ENCODE results near the gene PM20D2. TPM values are rescaled to one million over a fixed set of nuclear protein-coding genes. Genes with fewer than 3 reads are reported as not detected.

PM20D2 gene
- total and polyA plus RNA-seq, 2 of the 8 experiments (the other 6 are each of a cell fraction or from before 2014, with no cell fraction given) = 2.7 to 7.6 TPM

GRCh38 chr6:89204096-89204495, 58.2 kb downstream of the PM20D2 start:
- POLR2A ChIA-PET (ENCODE audit: partially characterized antibody) = no interaction called here
- FAIRE-seq = no peak

More at GRCh38 chr6:89204096-89204495, 58.2 kb downstream of the PM20D2 start:
- H3K56ac ChIP-seq (replicated peaks; ENCODE audit: insufficient read length, low read depth, low read length) = no peak overlapping the region
- H2AK5ac ChIP-seq (ENCODE audit: low read depth, low read length) = no peak overlapping the region
- H3K4me3 ChIP-seq (ENCODE audit: extremely low read depth in 1 of 4, insufficient read depth in 2 of 4, low read depth in 3 of 4, low read length in 4 of 4) = no peak overlapping the region
- no peak overlapping the region for H3K4me2 ChIP-seq (ENCODE audit: insufficient read depth in 1 of 2, low read depth in 2 of 2, low read length in 2 of 2)
- no peaks in the 10 kb centered on the region for H3K79me1 ChIP-seq (ENCODE audit: low read depth, low read length)
- no peak for DNase-seq (ENCODE audit: low read depth in 1 of 2, low spot score in 2 of 2)
- no peak for TF ChIP-seq RFX5 (IDR thresholded peaks at IDR 0.05; ENCODE audit: borderline replicate concordance, low read depth, low read length)
- TF ChIP-seq KDM5A (IDR thresholded peaks at IDR 0.05; ENCODE audit: low read length) = no peak
- no peak for TF ChIP-seq YY1 (IDR thresholded peaks at IDR 0.05; ENCODE audit: low read depth, low read length)
- no peak for TF ChIP-seq EZH2 (IDR thresholded peaks at IDR 0.05; ENCODE audit: low read depth, low read length, severe bottlenecking)
- no peak for TF ChIP-seq EGR1 (IDR thresholded peaks at IDR 0.05; ENCODE audit: borderline replicate concordance, low read depth, low read length)
- no peak for TF ChIP-seq SP4 (IDR thresholded peaks at IDR 0.05; ENCODE audit: low read length)
- CTCF ChIA-PET (ENCODE audit: partially characterized antibody) = interaction anchor here (1.6 kb wide), 1 partner anchor 107 kb away, joined by 4 read pairs; no protein-coding TSS in a partner anchor
- no peak overlapping the region for H3K27ac ChIP-seq (ENCODE audit: low read depth, low read length)
- H2BK5ac ChIP-seq (ENCODE audit: low read depth, low read length) = no peak overlapping the region
- H3K23me2 ChIP-seq (ENCODE audit: low read depth, low read length) = no peaks in the 10 kb centered on the region
- no peaks in the 10 kb centered on the region for H3K27me3 ChIP-seq (replicated peaks in 1 of 4; ENCODE audit: control insufficient read depth in 3 of 4, extremely low read depth in 1 of 4, insufficient read depth in 3 of 4, low read length in 3 of 4)
- H3K4ac ChIP-seq (replicated peaks; ENCODE audit: insufficient read length, low read depth, low read length) = no peak overlapping the region
- H2BK12ac ChIP-seq (ENCODE audit: low read depth, low read length) = no peak overlapping the region
- no peaks in the 10 kb centered on the region for H3K4me1 ChIP-seq (replicated peaks in 1 of 4; ENCODE audit: control insufficient read depth in 3 of 4, insufficient read depth in 4 of 4, low read length in 3 of 4)
- H4K8ac ChIP-seq (ENCODE audit: extremely low read depth, insufficient read depth, low read length) = no peak overlapping the region
- no peak overlapping the region for H2AFZ ChIP-seq (ENCODE audit: low read length)
- no peak overlapping the region for H3K23ac ChIP-seq (ENCODE audit: insufficient read length)
- H3K14ac ChIP-seq (ENCODE audit: insufficient read length) = no peak overlapping the region
- H4K5ac ChIP-seq (ENCODE audit: insufficient read length, low read depth, low read length) = no peak overlapping the region
- H3K79me2 ChIP-seq (ENCODE audit: control insufficient read depth in 1 of 2, insufficient read depth in 2 of 2, low read length in 2 of 2) = no peaks in the 10 kb centered on the region
- H2BK20ac ChIP-seq (ENCODE audit: low read length) = no peak overlapping the region
- H3K9me3 ChIP-seq (ENCODE audit: insufficient read depth in 2 of 2, low read depth in 1 of 2, low read length in 1 of 2) = no peaks in the 10 kb centered on the region
- WGBS, 2 experiments (ENCODE audit: extremely low coverage in 1 of 2, insufficient coverage in 1 of 2, insufficient read length in 1 of 2, insufficient replicate concordance in 2 of 2, low coverage in 1 of 2, low lambda C conversion rate in 2 of 2, missing lambda C conversion rate in 1 of 2) = 91% methylated on average over 11 of the region's 11 CpGs; no CpG with 5 or more reads in 1 of the 2 experiments
- no peak overlapping the region for H3K18ac ChIP-seq (ENCODE audit: extremely low read depth, low read length)
- H4K20me1 ChIP-seq (replicated peaks in 1 of 2; ENCODE audit: control insufficient read depth in 1 of 2, insufficient read depth in 2 of 2, low read length in 2 of 2) = no peaks in the 10 kb centered on the region
- H3K36me3 ChIP-seq (ENCODE audit: control insufficient read depth in 2 of 4, insufficient read depth in 4 of 4, low read length in 3 of 4) = no peaks in the 10 kb centered on the region; a peak in 1 of 8 replicates
- H2BK15ac ChIP-seq (ENCODE audit: low read length) = no peak overlapping the region
- no peak overlapping the region for H3K9ac ChIP-seq (replicated peaks in 1 of 4; ENCODE audit: extremely low read depth in 1 of 4, low read depth in 3 of 4, low read length in 3 of 4)
- no peak overlapping the region for H2BK120ac ChIP-seq (replicated peaks; ENCODE audit: low read depth, low read length)
- H4K91ac ChIP-seq (replicated peaks; ENCODE audit: insufficient read length, low read length) = no peak overlapping the region

Measured in H1 (cell line).